Measurements from ENCODE around the gene L3MBTL1.

- TF ChIP-seq CTCF (IDR thresholded peaks at IDR 0.05; ENCODE audit: low read depth, low read length) (no peak), MAX (IDR thresholded peaks at IDR 0.05; ENCODE audit: low read depth, low read length) (no peak), POLR2A (IDR thresholded peaks at IDR 0.05; ENCODE audit: extremely low read depth, insufficient read length) (no peak), MYC (IDR thresholded peaks at IDR 0.05; ENCODE audit: low read depth, low read length) (no peak)
Measured at GRCh38 chr20:43525021-43525420, 17.5 kb downstream of the L3MBTL1 start.

Measured in NB4 (cell line).